Sigmoid colon (tissue), 4 donors: ENCODE results near the gene ERMARD.

Experiments used
- POLR2AphosphoS5 ChIP-seq, 4 donors: sonication (generic); formaldehyde crosslinking; IDR thresholded peaks; one replicate each; pipeline ENCODE4 v1.6.1; 2017; ENCODE audit warnings: antibody characterized with exemption in 4 of 4
- TF ChIP-seq, protein P1 (sequence below), 4 experiments: fragments of 450-650 bp in 3 of 4; fragments of 200-600 bp in 1 of 4; IDR thresholded peaks; one replicate each; pipeline ENCODE4 v1.5.1; 2016 to 2019; ENCODE audit warnings: antibody characterized with exemption in 4 of 4, mild to moderate bottlenecking in 3 of 4, moderate library complexity in 2 of 4

- TF ChIP-seq, protein P1, sequence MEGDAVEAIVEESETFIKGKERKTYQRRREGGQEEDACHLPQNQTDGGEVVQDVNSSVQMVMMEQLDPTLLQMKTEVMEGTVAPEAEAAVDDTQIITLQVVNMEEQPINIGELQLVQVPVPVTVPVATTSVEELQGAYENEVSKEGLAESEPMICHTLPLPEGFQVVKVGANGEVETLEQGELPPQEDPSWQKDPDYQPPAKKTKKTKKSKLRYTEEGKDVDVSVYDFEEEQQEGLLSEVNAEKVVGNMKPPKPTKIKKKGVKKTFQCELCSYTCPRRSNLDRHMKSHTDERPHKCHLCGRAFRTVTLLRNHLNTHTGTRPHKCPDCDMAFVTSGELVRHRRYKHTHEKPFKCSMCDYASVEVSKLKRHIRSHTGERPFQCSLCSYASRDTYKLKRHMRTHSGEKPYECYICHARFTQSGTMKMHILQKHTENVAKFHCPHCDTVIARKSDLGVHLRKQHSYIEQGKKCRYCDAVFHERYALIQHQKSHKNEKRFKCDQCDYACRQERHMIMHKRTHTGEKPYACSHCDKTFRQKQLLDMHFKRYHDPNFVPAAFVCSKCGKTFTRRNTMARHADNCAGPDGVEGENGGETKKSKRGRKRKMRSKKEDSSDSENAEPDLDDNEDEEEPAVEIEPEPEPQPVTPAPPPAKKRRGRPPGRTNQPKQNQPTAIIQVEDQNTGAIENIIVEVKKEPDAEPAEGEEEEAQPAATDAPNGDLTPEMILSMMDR (IDR thresholded peaks at IDR 0.05): no peak
- TF ChIP-seq POLR2AphosphoS5 (IDR thresholded peaks at IDR 0.05): no peak
Observed at GRCh38 chr6:169816054-169816453, 64.6 kb downstream of the ERMARD start.
